ENCODE data around the gene PCSK5.
"Not testable (repeated sequence)": the region's sequence is repeated elsewhere in the genome, so short reads cannot be mapped to it uniquely, and the experiment has no call there.

PCSK5 gene

GRCh38 chr9:75890472-75891276, at the start of gene PCSK5:
Gene PCSK5, plus strand, starts transcription at chr9:75890673. Its CDS starts 509 bp downstream, at chr9:75891182.
- no peak for TF ChIP-seq ZNF274 (IDR thresholded peaks at IDR 0.05; ENCODE audit: low read depth, low read length)
- H3K4me3 ChIP-seq (ENCODE audit: low read length), result peak within 1 kb of the TSS; percentile 56

DNA sequence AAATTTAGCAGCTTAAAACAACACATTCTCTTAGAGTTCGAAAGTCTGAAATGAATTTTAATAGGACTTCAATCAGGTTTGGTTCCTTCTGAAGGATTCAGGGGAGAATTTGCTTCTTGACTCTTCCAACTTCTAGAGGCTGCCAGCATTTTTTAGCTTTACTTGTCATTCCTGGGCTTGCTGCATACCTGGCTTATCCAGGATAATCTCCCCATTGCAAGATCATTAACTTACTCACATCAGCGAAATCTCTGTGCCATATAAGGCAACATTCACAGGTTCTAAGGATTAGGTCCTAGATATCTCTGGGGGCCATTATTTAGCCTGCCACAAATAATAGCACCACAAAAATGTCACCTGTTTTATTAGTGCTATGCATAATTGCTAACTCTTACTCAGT, 46.2 kb upstream of the PCSK5 start:
- H3K4me3 ChIP-seq (ENCODE audit: low read length), result no peak overlapping the region

GRCh38 chr9:75845806-75846205, 44.7 kb upstream of the PCSK5 start:
- no peak overlapping the region for H3K4me3 ChIP-seq (ENCODE audit: low read length)
- TF ChIP-seq ZNF274 (IDR thresholded peaks at IDR 0.05; ENCODE audit: low read depth, low read length), result no peak

More for the DNA sequence above, 46.2 kb upstream of the PCSK5 start:
- TF ChIP-seq ZNF274 (IDR thresholded peaks at IDR 0.05; ENCODE audit: low read depth, low read length), result no peak

- H3K4me3 ChIP-seq (ENCODE audit: low read length), result no peak overlapping the region
- TF ChIP-seq ZNF274 (IDR thresholded peaks at IDR 0.05; ENCODE audit: low read depth, low read length), result no peak
Observed at GRCh38 chr9:75847085-75847484, 43.4 kb upstream of the PCSK5 start.

GRCh38 chr9:75850459-75851200, 39.8 kb upstream of the PCSK5 start:
- H3K4me3 ChIP-seq (ENCODE audit: low read length), result no peak overlapping the region
- no peak for TF ChIP-seq ZNF274 (IDR thresholded peaks at IDR 0.05; ENCODE audit: low read depth, low read length)

DNA sequence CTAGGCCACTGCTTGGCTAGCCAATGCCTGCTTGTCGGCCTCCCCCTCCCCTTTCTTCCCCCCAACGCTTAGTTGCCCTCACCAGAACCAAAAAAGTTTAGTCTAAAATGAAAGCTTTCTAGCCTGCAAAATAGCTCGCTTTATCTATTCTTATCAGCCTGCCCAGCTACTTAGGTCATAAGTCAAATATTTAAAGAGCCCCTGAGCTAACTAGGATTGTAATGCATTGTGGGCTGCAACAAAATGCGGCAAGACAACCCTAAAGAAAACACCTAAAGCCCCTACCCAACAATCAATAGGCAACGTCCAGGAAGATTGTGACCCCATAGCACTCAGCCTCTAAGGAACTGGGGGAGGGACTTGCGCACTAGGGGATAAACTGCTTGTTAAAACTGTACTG, 38.6 kb upstream of the PCSK5 start:
- no peak overlapping the region for H3K4me3 ChIP-seq (ENCODE audit: low read length)
- TF ChIP-seq ZNF274 (IDR thresholded peaks at IDR 0.05; ENCODE audit: low read depth, low read length), result no peak

- H3K4me3 ChIP-seq (ENCODE audit: low read length), result no peak overlapping the region
- no peak for TF ChIP-seq ZNF274 (IDR thresholded peaks at IDR 0.05; ENCODE audit: low read depth, low read length)
Observed at GRCh38 chr9:75852746-75853145, 37.7 kb upstream of the PCSK5 start.

DNA sequence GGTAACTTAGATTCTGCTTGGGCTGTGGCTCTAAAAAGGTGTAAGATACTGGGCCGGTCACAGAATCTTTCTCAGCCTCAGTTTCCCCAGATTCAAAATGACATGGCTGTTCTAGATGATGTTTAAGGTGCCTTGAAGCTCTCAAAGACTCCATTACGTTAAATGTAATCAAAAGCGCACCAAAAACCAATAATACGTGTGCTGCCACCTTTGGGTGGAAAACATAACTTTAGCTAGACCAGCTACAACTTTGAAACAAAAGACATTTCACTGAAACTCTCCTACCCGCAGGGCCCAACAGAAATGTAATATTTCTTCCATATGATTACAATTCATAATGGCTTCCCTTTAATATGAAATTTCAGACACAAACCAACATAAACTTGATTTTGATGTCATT, 35.0 kb upstream of the PCSK5 start:
- TF ChIP-seq ZNF274 (IDR thresholded peaks at IDR 0.05; ENCODE audit: low read depth, low read length), result no peak
- no peak overlapping the region for H3K4me3 ChIP-seq (ENCODE audit: low read length)

DNA sequence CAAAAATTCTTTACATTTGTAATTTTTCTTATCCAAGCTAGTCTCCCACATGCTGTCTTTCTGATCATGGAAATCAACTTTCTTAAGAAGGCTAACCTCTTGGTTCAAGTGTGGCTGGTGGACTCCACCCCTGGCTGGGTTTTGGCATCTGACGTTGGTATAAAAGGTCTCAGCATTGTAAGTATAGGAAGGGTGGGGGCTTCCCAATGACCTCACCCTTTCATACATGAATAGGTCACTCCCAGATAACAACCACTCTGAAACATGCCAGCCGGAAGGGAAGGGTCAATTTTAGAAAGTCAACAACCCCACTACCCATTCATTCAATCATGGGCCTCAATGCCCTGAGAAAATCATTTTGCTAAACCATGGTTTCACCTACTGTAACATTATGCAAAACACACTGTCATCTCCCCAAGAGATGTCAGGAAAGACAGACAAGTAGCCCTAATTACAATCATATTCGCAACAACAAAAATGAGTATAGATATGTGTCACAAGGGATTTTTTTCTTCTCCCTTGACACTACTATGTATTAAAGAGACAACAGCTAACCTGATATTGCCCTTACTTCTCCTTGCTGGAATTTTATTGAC, 31.9 kb upstream of the PCSK5 start:
- no peak overlapping the region for H3K4me3 ChIP-seq (ENCODE audit: low read length)
- TF ChIP-seq ZNF274 (IDR thresholded peaks at IDR 0.05; ENCODE audit: low read depth, low read length), result no peak

- H3K4me3 ChIP-seq (ENCODE audit: low read length), result no peak overlapping the region
- no peak for TF ChIP-seq ZNF274 (IDR thresholded peaks at IDR 0.05; ENCODE audit: low read depth, low read length)
Observed at GRCh38 chr9:75864266-75864665, 26.2 kb upstream of the PCSK5 start.

GRCh38 chr9:75866273-75866871, 24.1 kb upstream of the PCSK5 start:
- no peak overlapping the region for H3K4me3 ChIP-seq (ENCODE audit: low read length)

DNA sequence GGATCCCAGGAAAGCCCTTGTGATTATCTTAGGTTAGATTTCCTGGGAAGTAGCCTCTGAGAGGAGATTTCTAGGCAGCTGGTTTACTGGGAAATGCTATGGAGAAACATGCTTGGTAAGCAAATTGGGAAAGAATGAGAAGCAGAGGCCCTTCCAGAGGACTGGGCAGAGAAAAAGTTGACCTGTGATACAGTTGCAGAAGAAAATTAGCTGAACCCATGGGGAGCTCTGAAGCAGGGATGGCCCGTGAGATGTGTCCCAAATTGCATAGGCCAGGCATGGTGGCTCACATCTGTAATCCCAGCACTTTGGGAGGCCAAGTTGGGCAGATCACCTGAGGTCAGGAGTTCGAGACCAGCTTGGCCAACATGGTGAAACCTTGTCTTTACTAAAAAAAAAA, 21.9 kb upstream of the PCSK5 start:
- H3K4me3 ChIP-seq (ENCODE audit: low read length), result not testable (repeated sequence)

More at GRCh38 chr9:75866273-75866871, 24.1 kb upstream of the PCSK5 start:
- TF ChIP-seq ZNF274 (IDR thresholded peaks at IDR 0.05; ENCODE audit: low read depth, low read length), result no peak

DNA sequence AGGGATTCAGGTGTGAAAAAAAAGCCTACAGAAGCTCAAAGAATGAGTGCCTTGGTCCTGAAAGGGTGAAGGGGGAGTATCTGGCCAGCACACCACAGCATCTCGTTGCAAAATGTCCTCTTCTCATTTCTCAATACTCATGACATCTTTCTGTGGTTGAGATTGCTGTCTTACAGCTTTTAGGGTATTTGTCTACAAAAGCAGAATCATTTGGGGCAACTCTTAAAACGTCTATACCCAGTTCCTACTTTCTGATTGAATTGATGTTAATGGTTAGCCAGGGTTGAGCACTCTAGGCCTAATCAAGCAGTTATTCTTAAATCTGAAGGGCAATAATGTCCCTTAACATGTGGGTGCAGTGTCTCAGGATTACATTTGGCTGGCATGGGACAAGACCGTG, 21.2 kb upstream of the PCSK5 start:
- no peak for TF ChIP-seq ZNF274 (IDR thresholded peaks at IDR 0.05; ENCODE audit: low read depth, low read length)
- no peak overlapping the region for H3K4me3 ChIP-seq (ENCODE audit: low read length)

GRCh38 chr9:75870450-75870849, 20.0 kb upstream of the PCSK5 start:
- TF ChIP-seq ZNF274 (IDR thresholded peaks at IDR 0.05; ENCODE audit: low read depth, low read length), result no peak
- no peak overlapping the region for H3K4me3 ChIP-seq (ENCODE audit: low read length)
